NCI-H2081 treated with DMSO at 0.1 percent for 48 hours (cell line): ENCODE results near the gene KIF2A.

ENCODE experiments used
- DNase-seq: peaks from one replicate; lab custom pipeline; 2025; lab: John Stamatoyannopoulos, UW

KIF2A gene

GRCh38 chr5:62328772-62329491 is 22.9 kb downstream of the KIF2A start:
- DNase-seq = no peak

GRCh38 chr5:62330302-62330701 is 24.3 kb downstream of the KIF2A start:
- DNase-seq = no peak

GRCh38 chr5:62331921-62332320 is 25.9 kb downstream of the KIF2A start:
- DNase-seq = no peak

- no peak for DNase-seq
Observed at GRCh38 chr5:62333250-62333794, 27.3 kb downstream of the KIF2A start.

GRCh38 chr5:62334082-62334481 is 28.1 kb downstream of the KIF2A start:
- no peak for DNase-seq

GRCh38 chr5:62340392-62340791 is 34.4 kb downstream of the KIF2A start:
- no peak for DNase-seq

GRCh38 chr5:62340979-62341378 is 35.0 kb downstream of the KIF2A start:
- no peak for DNase-seq

GRCh38 chr5:62341783-62342475 is 35.9 kb downstream of the KIF2A start:
- DNase-seq = no peak

GRCh38 chr5:62342476-62342837 is 36.5 kb downstream of the KIF2A start:
- no peak for DNase-seq

- no peak for DNase-seq
Observed at GRCh38 chr5:62343428-62343827, 37.4 kb downstream of the KIF2A start.

- no peak for DNase-seq
Observed at GRCh38 chr5:62346748-62347147, 40.7 kb downstream of the KIF2A start.

GRCh38 chr5:62347928-62348327 is 41.9 kb downstream of the KIF2A start:
- DNase-seq = no peak

GRCh38 chr5:62348723-62349481 is 42.9 kb downstream of the KIF2A start:
- no peak for DNase-seq

- DNase-seq = no peak
Observed at GRCh38 chr5:62354028-62354874, 48.2 kb downstream of the KIF2A start.

- DNase-seq = no peak
Observed at GRCh38 chr5:62362701-62363100, 56.7 kb downstream of the KIF2A start.

GRCh38 chr5:62369039-62369438 is 63.0 kb downstream of the KIF2A start:
- DNase-seq = no peak

GRCh38 chr5:62371409-62371808 is 65.4 kb downstream of the KIF2A start:
- DNase-seq = no peak

- no peak for DNase-seq
Observed at GRCh38 chr5:62372600-62372999, 66.6 kb downstream of the KIF2A start.

- no peak for DNase-seq
Observed at GRCh38 chr5:62373382-62373781, 67.4 kb downstream of the KIF2A start.

- DNase-seq = no peak
Observed at GRCh38 chr5:62374090-62374489, 68.1 kb downstream of the KIF2A start.

- no peak for DNase-seq
Observed at GRCh38 chr5:62375627-62376026, 69.6 kb downstream of the KIF2A start.

GRCh38 chr5:62376064-62376463 is 70.1 kb downstream of the KIF2A start:
- no peak for DNase-seq
